ENCODE results near the gene HLA-DQA1.
A peak's percentile ranks its signal among the peaks of the same experiment; 100 is the strongest.

Gene HLA-DQA1

GRCh38 chr6:32684246-32684645 lies 47.0 kb downstream of the HLA-DQA1 start:
- H3K4me3 ChIP-seq (replicated peaks; ENCODE audit: low read depth, low read length): no peak overlapping the region
- DNase-seq (ENCODE audit: low read depth): no peak
- TF ChIP-seq CTCF (IDR thresholded peaks at IDR 0.05; ENCODE audit: low read length, missing control alignments): no peak

GRCh38 chr6:32685603-32686002 lies 48.4 kb downstream of the HLA-DQA1 start:
- no peak for TF ChIP-seq CTCF (IDR thresholded peaks at IDR 0.05; ENCODE audit: low read length, missing control alignments)
- DNase-seq (ENCODE audit: low read depth): no peak
- H3K4me3 ChIP-seq (replicated peaks; ENCODE audit: low read depth, low read length): no peak overlapping the region

- no peak overlapping the region for H3K4me3 ChIP-seq (replicated peaks; ENCODE audit: low read depth, low read length)
- no peak for TF ChIP-seq CTCF (IDR thresholded peaks at IDR 0.05; ENCODE audit: low read length, missing control alignments)
- peak; percentile 3 for DNase-seq (ENCODE audit: low read depth)
Measured at GRCh38 chr6:32689531-32690501, 52.6 kb downstream of the HLA-DQA1 start.

GRCh38 chr6:32692019-32692418 lies 54.8 kb downstream of the HLA-DQA1 start:
- peak; percentile 16 for TF ChIP-seq CTCF (IDR thresholded peaks at IDR 0.05; ENCODE audit: low read length, missing control alignments)
- no peak overlapping the region for H3K4me3 ChIP-seq (replicated peaks; ENCODE audit: low read depth, low read length)
- peak; percentile 4 for DNase-seq (ENCODE audit: low read depth)

Measured in fibroblast of pulmonary artery (primary cell).